ENCODE measurements around the gene KBTBD2.

DNA sequence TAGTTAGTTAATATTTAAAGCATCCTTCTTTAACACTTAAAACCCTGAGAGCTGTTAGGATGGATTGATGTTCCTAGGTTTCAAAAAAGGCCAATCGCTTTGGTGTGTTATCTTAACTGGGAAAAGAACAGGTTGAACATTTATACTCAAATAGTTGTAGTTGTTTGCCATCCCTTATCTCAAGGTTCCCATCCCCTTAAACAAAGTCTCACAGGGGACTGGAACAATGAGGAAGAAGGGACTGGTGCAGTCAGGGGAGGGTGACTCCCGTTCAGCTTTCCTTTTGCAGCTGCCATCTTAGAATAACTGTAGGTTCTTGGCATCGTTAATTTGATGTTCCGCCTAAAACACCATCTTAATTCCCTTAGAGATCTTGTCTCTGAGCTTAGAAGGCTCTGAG, 2.6 kb upstream of the KBTBD2 start:
- TF ChIP-seq, protein P1, sequence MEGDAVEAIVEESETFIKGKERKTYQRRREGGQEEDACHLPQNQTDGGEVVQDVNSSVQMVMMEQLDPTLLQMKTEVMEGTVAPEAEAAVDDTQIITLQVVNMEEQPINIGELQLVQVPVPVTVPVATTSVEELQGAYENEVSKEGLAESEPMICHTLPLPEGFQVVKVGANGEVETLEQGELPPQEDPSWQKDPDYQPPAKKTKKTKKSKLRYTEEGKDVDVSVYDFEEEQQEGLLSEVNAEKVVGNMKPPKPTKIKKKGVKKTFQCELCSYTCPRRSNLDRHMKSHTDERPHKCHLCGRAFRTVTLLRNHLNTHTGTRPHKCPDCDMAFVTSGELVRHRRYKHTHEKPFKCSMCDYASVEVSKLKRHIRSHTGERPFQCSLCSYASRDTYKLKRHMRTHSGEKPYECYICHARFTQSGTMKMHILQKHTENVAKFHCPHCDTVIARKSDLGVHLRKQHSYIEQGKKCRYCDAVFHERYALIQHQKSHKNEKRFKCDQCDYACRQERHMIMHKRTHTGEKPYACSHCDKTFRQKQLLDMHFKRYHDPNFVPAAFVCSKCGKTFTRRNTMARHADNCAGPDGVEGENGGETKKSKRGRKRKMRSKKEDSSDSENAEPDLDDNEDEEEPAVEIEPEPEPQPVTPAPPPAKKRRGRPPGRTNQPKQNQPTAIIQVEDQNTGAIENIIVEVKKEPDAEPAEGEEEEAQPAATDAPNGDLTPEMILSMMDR (IDR thresholded peaks at IDR 0.05) = no peak
- TF ChIP-seq POLR2A (IDR thresholded peaks at IDR 0.05) = no peak
